Heart right ventricle (tissue), 16 donors: ENCODE measurements around the gene PHACTR2. TPM values are rescaled to one million over a fixed set of nuclear protein-coding genes. Genes with fewer than 3 reads are reported as not detected.

Experiments
- ATAC-seq, 8 donors: fragments of 200-7000 bp; cut with Tn5 transposase; one replicate each; pipeline ENCODE4 v1.9.1; 2020; ENCODE audit warnings: mild to moderate bottlenecking in 8 of 8, moderate library complexity in 8 of 8, moderate number of reproducible peaks in 1 of 8
- DNase-seq, 2 donors: peaks; one replicate each; pipeline ENCODE4 v3.0.0-alpha.2; 2020
- H3K27ac ChIP-seq, 10 donors: fragments of 200-600 bp; sonication (generic) in 2 of 10; one replicate each; pipeline versions ENCODE4 v1.5.0 to v1.8.0; 2020 to 2022; ENCODE audit warnings: mild to moderate bottlenecking in 3 of 10
- H3K27me3 ChIP-seq, 7 donors: fragments of 200-600 bp; one replicate each; pipeline ENCODE4 v1.8.0; 2021 to 2022; ENCODE audit warnings: mild to moderate bottlenecking in 2 of 7
- H3K36me3 ChIP-seq, 9 donors: fragments of 200-600 bp; sonication (generic) in 1 of 9; one replicate each; pipeline versions ENCODE4 v1.5.0 to v1.8.0; 2020 to 2022; ENCODE audit warnings: mild to moderate bottlenecking in 2 of 9
- H3K4me1 ChIP-seq, 9 donors: fragments of 200-600 bp; sonication (generic) in 1 of 9; one replicate each; pipeline versions ENCODE4 v1.5.0 to v1.8.0; 2020 to 2022; ENCODE audit warnings: mild to moderate bottlenecking in 4 of 9
- H3K4me3 ChIP-seq, 10 donors: fragments of 200-600 bp; sonication (generic) in 2 of 10; one replicate each; pipeline versions ENCODE4 v1.5.0 to v1.8.0; 2020 to 2022; ENCODE audit warnings: mild to moderate bottlenecking in 7 of 10, moderate library complexity in 2 of 10
- H3K9me3 ChIP-seq, 11 donors: fragments of 200-600 bp in 10 of 11; sonication (generic) in 2 of 11; one replicate each; pipeline versions ENCODE4 v1.5.0 to v1.8.0; 2013 to 2022; ENCODE audit warnings: mild to moderate bottlenecking in 2 of 11, control low read depth in 1 of 11, moderate library complexity in 1 of 11
- WGBS, 2 donors: extraction: QIAGEN DNeasy Blood & Tissue Kit; methylation state at CpG; one replicate each; pipeline ENCODE4 v1.1.7; 2013; ENCODE audit warnings: inconsistent platforms in 1 of 2; 5-methylcytosine and 5-hydroxymethylcytosine counted together
- intact Hi-C, 10 donors: fragments of 100-400 bp; cut with DNase I; formaldehyde crosslinking; loops; one replicate each; pipeline versions ENCODE4 v1.11.1 to v1.14.2; 2022
- polyA plus RNA-seq, 2 donors: library from polyadenylated mRNA; stranded (reverse); fragments of 200-250 nt; gene quantifications; one replicate each; pipeline ENCODE4 v1.2.3, GENCODE V29; 2013
- total RNA-seq, 10 donors: library from RNA; stranded (reverse); fragmentation: NEBNext Ultra II Directional in 3 of 10; extraction: Animal tissue kit (Norgen Biotek cat#: 25700) in 3 of 10; gene quantifications; one replicate each; pipeline versions ENCODE4 v1.2.1 to v1.2.4, GENCODE V29; 2021 to 2023
- TF ChIP-seq, protein P1 (sequence below), 9 donors: fragments of 200-600 bp; sonication (generic) in 2 of 9; IDR thresholded peaks; one replicate each; pipeline versions ENCODE4 v1.5.0 to v1.8.0; 2021 to 2022; ENCODE audit warnings: antibody characterized with exemption in 9 of 9, mild to moderate bottlenecking in 5 of 9, moderate library complexity in 1 of 9
- donor health status: Arrhythmogenic right ventricular cardiomyopathy.
- donor health status: ischemic (EF 13 %, LVEDD 7.1; RV severe dilation, severe dysfunction).
- donor health status: healthy with polysubstance abuse.
- donor health status: DM: no; HTN: yes; CAD: no.
- donor health status: DM: no; HTN: no; CAD: no.
- donor health status: ischemic (EF 25% LVEDD 6.9; RV normal size, moderate dysfunction).
- donor health status: ischemic (EF 25% LVEDD 5.7; RV mildly dilated, moderate dysfunction).
- donor health status: healthy.
- donor health status: DM: yes; HTN: yes; CAD: no.
- donor health status: Ischemic cardiomyopathy.
- donor health status: ischemic (EF 35%, LVEDD 5.7; RV mildly dilated, moderate dysfunction).
- donor health status: nonischemic (EF 11% LVEDD 7.7; RV severe dilation, severe dysfunction).
- donor health status: DM: yes; HTN: yes; CAD: no.
- donor health status: PGD.
- donor health status: ischemic (EF 29% LVEDD 5.4; RV normal size, mild dysfunction).
- donor health status: nonischemic (EF 23%, LVEDD 6.1; RV moderate dilation, normal function).

PHACTR2 gene
- total and polyA plus RNA-seq, 12 donors, result 6.5 to 96.3 (median 70.2) TPM

- TF ChIP-seq, protein P1, sequence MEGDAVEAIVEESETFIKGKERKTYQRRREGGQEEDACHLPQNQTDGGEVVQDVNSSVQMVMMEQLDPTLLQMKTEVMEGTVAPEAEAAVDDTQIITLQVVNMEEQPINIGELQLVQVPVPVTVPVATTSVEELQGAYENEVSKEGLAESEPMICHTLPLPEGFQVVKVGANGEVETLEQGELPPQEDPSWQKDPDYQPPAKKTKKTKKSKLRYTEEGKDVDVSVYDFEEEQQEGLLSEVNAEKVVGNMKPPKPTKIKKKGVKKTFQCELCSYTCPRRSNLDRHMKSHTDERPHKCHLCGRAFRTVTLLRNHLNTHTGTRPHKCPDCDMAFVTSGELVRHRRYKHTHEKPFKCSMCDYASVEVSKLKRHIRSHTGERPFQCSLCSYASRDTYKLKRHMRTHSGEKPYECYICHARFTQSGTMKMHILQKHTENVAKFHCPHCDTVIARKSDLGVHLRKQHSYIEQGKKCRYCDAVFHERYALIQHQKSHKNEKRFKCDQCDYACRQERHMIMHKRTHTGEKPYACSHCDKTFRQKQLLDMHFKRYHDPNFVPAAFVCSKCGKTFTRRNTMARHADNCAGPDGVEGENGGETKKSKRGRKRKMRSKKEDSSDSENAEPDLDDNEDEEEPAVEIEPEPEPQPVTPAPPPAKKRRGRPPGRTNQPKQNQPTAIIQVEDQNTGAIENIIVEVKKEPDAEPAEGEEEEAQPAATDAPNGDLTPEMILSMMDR (IDR thresholded peaks at IDR 0.05), result no peak
- no peaks in the 10 kb centered on the region for H3K27me3 ChIP-seq
- no peaks in the 10 kb centered on the region for H3K36me3 ChIP-seq
- intact Hi-C loops, result loop anchor here in 1 of 10 donors (5.0 kb wide), 1 partner anchor 46 kb away; no protein-coding TSS in a partner anchor
- ATAC-seq (peak; percentile 8 to 64 (median 50)), DNase-seq (no peak)
- peak overlapping the region; percentile 10 to 77 (median 59) for H3K27ac ChIP-seq
- 64 to 68% methylated on average over 6 of the region's 6 CpGs for whole genome bisulfite sequencing, 2 donors
- no peaks in the 10 kb centered on the region for H3K9me3 ChIP-seq
- H3K4me1 ChIP-seq, result peaks cover 0 to 81% (median 57%) of the 10 kb centered on the region in 9 donors
- peak overlapping the region in 2 of 10 donors; percentile 6 to 14 for H3K4me3 ChIP-seq
These were observed 23.8 kb downstream of the PHACTR2 start for GRCh38 chr6:143701349-143702234.

- TF ChIP-seq, protein P1 (IDR thresholded peaks at IDR 0.05), result no peak
- no peaks in the 10 kb centered on the region for H3K27me3 ChIP-seq
- peaks cover 0 to 81% (median 30%) of the 10 kb centered on the region in 9 donors for H3K4me1 ChIP-seq
- H3K27ac ChIP-seq, result no peak overlapping the region
- H3K4me3 ChIP-seq, result no peak overlapping the region
- DNase-seq (no peak), ATAC-seq (no peak)
- 70 to 72% methylated on average over 3 of the region's 3 CpGs for WGBS, 2 donors
- peaks cover 0 to 9% (median 0%) of the 10 kb centered on the region in 11 donors for H3K9me3 ChIP-seq
- intact Hi-C loops, result no loop called here
- H3K36me3 ChIP-seq, result no peaks in the 10 kb centered on the region
These were observed 27.8 kb downstream of the PHACTR2 start for GRCh38 chr6:143705569-143705968.

DNA sequence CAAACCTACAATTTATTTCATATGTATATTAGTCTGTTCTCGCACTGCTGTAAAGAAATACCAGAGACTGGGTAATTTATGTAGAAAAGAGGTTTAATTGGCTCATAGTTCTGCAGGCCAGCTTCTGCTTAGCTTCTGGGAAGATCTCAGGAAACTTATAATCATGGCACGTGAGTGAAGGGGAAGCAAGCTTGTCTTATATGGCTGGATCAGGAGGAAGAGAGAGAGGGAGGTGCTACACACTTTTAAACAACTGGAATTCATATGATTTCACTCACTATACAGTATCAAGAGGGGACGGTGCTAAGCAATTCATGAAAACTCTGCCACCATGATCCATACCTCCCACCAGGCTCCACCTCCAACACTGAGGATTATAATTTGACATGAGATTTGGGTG, 29.9 kb downstream of the PHACTR2 start:
- Histone ChIP-seq H3K9me3 (peaks cover 0 to 9% (median 0%) of the 10 kb centered on the region in 11 donors), H3K4me3 (peak overlapping the region in 1 of 10 donors; percentile 38), H3K4me1 (peaks cover 0 to 68% (median 9%) of the 10 kb centered on the region in 9 donors), H3K27ac (peak overlapping the region in 2 of 10 donors; percentile 18 to 74), H3K27me3 (no peaks in the 10 kb centered on the region), H3K36me3 (peaks cover 0 to 9% (median 0%) of the 10 kb centered on the region in 9 donors)
- intact Hi-C loops, result no loop called here
- TF ChIP-seq, protein P1 (IDR thresholded peaks at IDR 0.05), result no peak
- 78 to 83% methylated on average over 3 of the region's 3 CpGs for WGBS, 2 donors
- no peak for DNase-seq
- ATAC-seq, result peak in 1 of 8 donors; percentile 28

- ATAC-seq (no peak), DNase-seq (no peak)
- intact Hi-C loops, result no loop called here
- Histone ChIP-seq H3K4me1 (peaks cover 0 to 57% (median 9%) of the 10 kb centered on the region in 9 donors), H3K27ac (peak overlapping the region in 2 of 10 donors; percentile 6 to 69), H3K36me3 (peaks cover 0 to 21% (median 0%) of the 10 kb centered on the region in 9 donors), H3K9me3 (peaks cover 0 to 9% (median 0%) of the 10 kb centered on the region in 11 donors), H3K4me3 (peak overlapping the region in 1 of 10 donors; percentile 38), H3K27me3 (no peaks in the 10 kb centered on the region)
- 95 to 96% methylated on average over 1 of the region's 1 CpG for WGBS, 2 donors
- TF ChIP-seq, protein P1 (IDR thresholded peaks at IDR 0.05), result no peak
These were observed 31.1 kb downstream of the PHACTR2 start for GRCh38 chr6:143708889-143709288.
